GM18520 (cell line): ENCODE results near the gene SLIT1.

Experiments used
- ATAC-seq: cut with Tn5 transposase; IDR thresholded peaks from one replicate; pipeline ENCODE4 v1.9.1; 2021; ENCODE audit not compliant: unreplicated experiment

SLIT1 gene

DNA sequence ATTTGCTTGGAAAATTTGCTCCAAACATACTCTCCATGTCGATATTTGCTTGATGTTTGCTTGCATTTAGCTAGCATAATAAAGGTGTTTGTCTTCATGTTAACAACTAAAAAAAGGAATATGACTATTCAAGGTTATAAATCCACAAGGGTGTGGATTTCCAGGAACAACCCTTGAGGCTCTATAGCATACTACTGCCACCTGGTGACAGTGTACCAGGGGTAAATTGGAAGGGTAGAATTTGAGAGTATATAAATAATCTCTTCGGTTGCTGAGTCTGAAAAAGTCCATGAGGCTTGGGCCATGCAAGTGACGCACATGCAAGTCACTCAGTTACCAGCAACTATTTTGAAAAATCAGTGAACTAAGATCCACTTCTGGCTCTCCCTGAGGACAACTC lies 68.4 kb downstream of the SLIT1 start:
- no peak for ATAC-seq

DNA sequence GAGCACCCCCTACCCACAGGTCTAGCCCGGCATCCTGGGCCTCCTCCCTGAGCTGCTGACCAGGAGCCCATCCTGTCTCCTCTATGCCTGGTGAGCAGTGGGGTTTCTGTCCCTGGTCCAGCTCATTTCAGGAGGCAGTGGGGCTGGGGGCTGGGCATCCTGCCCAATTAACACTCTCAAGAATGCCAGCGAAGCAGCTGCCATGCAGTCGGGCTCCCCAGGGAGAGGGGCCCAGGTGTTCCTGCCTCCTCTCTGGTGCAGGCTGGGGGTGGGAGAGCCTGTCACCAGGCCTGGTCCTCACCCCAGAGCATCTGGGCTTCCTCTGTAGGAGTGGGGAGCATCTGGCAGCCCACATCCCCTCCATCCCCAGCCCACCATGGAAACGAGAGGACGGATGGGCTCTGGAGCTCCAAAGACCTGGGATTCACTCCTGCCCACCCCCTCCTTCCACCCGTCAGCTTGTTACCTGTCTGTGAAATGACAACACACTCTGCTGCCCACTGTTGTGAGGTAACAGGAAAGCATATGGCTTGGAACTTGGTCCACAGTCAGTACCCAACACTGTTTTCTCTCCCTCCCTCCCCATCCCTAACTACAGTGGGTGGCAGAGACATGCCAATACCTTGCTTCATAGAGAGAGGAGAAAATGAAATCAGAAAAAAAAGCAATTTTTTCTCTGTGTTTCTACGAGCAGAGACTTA lies 69.1 kb downstream of the SLIT1 start:
- ATAC-seq = no peak

- no peak for ATAC-seq
Observed at GRCh38 chr10:97115846-97116245, 69.9 kb downstream of the SLIT1 start.

DNA sequence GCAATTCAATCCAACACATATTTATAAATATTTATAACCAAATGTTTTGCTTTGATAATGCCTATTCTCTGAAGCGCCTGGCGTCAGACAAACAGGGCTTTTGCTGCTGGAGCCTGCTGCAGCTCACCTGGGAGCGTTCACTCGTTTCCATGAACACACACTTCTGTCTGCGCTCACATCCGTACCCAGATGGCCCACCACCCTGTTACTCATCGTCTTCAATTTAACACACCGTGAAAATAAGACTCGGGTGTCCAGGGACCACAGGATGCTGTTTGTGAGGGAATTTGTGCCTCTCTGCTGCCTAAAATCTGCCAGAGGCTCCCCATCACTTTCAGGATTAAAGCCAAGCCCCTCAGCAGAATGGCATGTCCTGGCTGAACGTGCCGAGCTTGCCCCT lies 74.1 kb downstream of the SLIT1 start:
- ATAC-seq = no peak

DNA sequence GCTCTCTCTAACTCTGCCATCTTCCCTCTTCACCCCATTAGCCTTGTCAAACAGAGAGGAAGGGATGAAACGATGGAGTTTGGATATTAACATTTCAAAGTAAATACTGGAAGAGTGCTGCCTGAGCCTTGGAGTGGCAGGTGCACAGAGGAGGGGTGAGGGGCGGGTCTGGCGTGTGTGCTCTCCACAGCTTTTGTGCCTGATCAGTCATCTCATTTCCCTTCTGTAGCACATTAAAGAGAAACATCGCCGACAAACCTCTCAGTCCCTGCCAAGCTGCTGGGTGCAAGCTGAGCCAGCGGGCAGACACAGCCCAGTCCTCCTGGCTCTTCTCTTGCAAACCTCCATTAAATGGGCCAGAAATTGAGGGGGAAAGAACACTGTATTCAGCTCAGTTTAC lies 76.2 kb downstream of the SLIT1 start:
- ATAC-seq = no peak

DNA sequence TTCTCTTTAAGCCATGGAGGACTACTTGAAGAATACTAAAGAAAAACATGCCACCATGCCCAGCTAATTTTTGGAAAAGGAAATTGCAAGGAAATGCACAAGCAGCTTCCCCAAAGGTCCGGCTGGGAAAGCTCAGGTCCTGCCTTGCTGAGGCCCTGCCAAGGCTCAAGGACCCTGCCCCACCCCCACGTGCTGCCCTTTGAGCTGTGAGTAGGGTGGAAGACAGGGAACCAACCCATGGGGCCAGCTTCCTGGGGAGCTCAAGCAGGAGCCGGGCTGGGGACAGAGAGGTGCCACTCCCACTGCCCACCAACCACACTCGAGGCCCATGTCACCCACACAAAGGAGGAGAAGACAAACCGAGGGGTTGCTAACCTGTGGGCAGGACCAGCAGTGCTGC lies 78.2 kb downstream of the SLIT1 start:
- no peak for ATAC-seq

DNA sequence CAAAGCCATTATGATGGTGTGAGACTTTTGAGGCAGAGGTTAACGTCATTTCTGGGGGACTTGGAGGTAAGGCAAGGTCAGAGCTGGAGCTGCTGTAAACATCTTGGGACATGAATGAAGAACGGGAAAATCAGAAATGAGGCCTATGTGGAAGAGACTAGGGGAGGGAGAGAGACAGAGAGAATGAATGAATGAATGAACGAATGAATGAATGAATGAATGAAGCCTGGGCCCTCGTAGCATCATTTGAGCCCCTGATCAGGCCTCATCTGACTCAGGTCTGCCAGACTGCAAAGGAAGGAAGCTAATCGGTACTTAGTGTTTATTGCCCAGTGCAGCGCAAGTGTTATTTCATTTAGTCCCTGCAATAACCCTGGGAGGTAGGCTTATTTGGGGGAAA lies 79.6 kb downstream of the SLIT1 start:
- no peak for ATAC-seq

DNA sequence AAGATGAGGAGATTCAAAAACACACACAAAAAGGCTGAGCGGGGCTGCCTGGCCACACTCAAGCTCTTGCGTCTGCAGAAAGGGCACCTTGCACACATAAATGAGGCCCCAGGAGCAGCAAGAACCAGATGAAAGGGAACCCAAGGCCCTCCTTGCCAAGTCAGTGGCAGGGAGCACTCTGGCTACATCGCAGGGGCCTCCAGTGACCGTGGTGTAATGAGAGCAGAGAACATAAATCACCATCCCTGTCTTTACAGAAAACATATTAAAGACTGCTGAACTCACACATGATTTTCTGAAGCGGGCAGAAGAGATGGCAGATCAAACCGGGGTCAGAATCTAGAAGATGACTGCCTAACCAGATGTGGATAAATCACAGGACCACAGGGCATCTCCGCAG lies 80.5 kb downstream of the SLIT1 start:
- ATAC-seq = no peak

DNA sequence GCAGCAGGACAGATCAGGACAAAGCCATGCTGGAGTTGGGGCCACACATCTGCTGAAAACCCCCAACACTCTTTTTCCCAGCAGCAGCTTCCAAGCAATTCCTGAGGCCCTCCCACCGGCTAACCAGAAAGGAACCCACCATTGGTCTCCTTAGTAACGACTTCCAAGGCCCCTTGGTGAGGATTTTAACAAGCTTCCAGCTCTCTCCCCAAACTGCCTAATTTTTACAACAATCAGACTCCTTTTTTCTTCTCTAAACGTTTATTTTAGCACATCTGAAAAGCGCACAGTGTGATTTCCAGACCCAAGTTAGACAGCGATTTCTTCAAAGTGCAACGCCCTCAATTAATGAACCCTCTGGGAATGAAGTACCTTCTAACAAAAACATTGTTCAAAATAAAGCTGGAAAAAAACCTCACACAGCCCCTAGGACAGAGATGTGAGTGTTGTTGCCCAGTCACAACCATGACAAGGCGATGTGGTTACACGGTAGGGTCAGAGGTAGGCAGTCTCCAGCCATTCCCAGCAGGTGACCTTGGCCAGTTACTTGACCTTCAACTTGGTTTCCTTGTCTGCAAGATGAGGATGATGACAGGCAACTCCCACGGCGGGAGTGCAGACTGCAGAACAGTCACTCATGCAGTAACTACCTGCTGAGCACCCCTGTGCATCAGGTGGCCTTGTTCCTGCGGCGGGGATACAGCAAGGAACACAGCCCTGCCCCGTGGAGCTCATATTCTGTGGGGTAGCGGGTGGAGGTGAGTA lies 82.3 kb downstream of the SLIT1 start:
- no peak for ATAC-seq

- no peak for ATAC-seq
Observed at GRCh38 chr10:97102441-97102840, 83.3 kb downstream of the SLIT1 start.

DNA sequence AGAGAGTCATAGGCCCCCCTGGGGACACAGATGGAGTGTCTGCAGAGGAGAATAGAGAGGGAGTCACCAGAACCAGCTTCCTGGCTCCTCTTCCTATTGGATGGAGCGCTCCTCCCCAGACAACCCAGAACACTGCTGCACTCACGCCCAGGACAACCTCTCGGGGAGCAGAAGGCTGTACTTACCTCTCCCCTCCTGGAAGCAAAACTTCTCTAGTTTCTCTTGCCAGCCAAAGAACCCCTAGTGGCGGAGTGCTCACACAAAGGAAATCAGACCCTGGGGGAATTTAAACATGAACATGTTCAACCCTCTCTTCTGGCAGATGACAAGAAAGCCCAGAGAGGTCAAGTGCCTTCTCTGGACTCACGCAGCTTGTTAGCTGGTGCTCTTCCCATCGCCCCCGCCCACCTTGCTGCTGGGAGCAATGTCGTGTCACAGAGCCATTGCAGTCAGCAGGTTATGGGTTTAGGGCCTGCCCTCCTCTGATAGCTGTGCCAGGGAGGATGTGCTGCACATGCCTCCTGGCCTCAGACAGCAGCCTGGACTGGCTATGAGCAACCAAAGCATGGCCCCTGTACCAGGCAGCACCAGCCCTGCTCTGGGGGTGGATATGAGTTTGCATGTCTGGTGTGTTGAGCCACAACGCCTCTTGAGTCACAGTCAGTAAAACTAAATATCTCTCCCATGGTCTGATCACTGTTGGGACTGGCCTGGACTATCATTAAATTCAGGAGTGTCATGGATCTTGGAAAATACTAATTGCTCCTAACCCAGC lies 84.4 kb downstream of the SLIT1 start:
- no peak for ATAC-seq

GRCh38 chr10:97100657-97101056 lies 85.1 kb downstream of the SLIT1 start:
- ATAC-seq = no peak

DNA sequence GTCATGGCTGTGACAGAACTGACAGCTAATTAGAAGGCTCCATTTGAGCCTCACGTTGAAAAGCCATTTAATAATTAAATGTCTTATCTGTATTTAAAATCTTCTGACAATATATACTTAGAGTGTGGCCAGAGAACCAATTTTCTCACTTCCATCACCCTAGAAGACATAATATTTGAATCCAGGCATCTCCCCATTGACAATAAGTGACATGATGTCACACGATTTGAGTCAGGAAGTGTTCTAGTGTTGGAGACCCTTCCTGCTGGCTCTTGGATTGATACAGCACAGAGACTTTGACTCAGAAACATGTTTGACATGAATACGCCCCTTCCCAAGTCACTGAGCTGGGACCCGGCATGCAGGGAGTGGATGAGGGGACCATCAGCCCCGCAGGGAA lies 85.9 kb downstream of the SLIT1 start:
- no peak for ATAC-seq

GRCh38 chr10:97099089-97099488 lies 86.7 kb downstream of the SLIT1 start:
- no peak for ATAC-seq

DNA sequence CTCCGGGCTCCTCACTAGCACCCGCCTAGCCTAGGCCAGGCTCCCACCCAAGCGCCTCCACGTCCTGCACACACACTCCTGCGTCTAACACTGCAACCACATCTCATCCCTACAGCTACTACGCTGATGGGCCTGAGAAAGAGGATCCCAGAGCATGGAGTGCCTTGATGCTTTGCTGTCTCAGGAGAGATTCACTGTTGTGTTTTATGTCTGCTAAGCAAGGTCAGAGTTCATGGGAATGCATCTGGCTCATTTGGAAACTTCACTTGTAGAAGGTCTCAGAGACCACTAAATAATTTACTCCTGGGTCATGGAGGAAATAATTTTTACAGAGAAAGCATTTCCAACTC lies 88.7 kb downstream of the SLIT1 start:
- ATAC-seq = no peak

GRCh38 chr10:97096261-97097083 lies 89.3 kb downstream of the SLIT1 start:
- ATAC-seq = no peak

DNA sequence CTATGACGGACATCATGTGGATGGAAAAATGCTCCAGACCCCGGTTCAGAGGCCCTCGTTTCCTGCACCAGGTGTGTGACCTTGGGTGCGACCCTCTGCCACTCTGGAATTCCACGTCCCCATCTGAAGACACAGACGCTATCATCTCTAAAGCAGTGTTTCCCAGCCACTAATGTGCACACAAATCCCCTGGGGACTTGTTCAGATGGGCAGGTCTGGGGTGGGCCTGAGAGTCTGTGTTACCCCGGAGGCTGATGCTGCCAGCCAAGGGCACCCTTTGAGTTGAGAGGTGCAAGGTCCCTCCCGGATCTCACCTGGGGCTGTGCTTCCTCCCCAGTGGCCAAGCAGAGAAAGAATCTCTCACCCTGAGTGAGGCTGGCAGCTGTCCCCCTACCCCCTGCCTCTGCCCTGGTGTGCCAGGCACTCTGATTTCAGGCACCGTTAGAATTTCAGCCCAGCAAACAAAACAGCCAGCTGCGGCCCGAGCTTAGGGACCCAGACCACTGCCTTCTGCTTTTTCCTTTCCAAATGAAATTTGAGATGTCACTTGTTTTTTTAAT lies 90.0 kb downstream of the SLIT1 start:
- ATAC-seq = no peak

DNA sequence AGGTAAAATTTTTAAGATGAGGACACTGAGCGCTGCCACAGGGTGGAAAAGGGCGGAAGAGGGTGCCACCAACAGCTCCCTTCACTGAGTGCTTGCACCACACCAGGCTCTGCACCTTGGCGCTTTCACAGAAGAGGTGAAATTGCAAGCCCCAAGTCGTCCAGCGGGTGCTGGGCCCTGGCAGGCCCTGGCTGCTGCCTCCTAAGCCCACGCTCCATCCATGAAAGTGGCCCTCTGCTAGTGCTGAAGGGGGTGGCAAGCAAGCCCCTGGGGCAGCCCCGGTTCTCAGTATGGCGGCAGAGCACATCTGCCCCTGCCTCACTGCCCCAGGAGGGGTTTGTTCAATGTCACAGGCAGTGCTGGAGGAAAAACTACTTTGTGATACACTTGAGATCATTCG lies 95.1 kb downstream of the SLIT1 start:
- no peak for ATAC-seq

GRCh38 chr10:97090035-97090434 lies 95.7 kb downstream of the SLIT1 start:
- ATAC-seq = no peak

GRCh38 chr10:97089209-97089870 lies 96.4 kb downstream of the SLIT1 start:
- ATAC-seq = no peak
